IMR-90 (cell line): ENCODE results near the gene LDAH. TPM values are rescaled to one million over a fixed set of nuclear protein-coding genes. Genes with fewer than 3 reads are reported as not detected.

Source experiments
- ATAC-seq: fragments of 200-7000 bp; cut with Tn5 transposase; 2 replicates; pipeline ENCODE4 v1.9.1; 2020; ENCODE audit warnings: low read depth, mild to moderate bottlenecking, moderate library complexity
- BruUV-seq: library from RNA; stranded (reverse); fragments of 400-500 nt; replicated peaks from 2 replicates; lab custom pipeline; 2021; lab: Mats Ljungman, UMichigan
- CTCF ChIA-PET: fragments of 300-600 bp; formaldehyde crosslinking; extraction: SDS; loops from one replicate; lab custom pipeline; 2021; ENCODE audit warnings: antibody characterized with exemption; lab: Yijun Ruan, JAX
- POLR2A ChIA-PET: fragments of 300-600 bp; sonication (Branson Sonifier 250); formaldehyde crosslinking; loops from one replicate; lab custom pipeline; 2022; ENCODE audit warnings: antibody characterized with exemption; ENCODE audit not compliant: unreplicated experiment; lab: Charles Lee
- DNase-seq: peaks from one replicate; pipeline ENCODE4 v3.0.0; 2013
- H2AFZ ChIP-seq: replicated peaks from 2 replicates; pipeline ENCODE3; 2013; ENCODE audit warnings: low read length, mild to moderate bottlenecking; ENCODE audit not compliant: poor library complexity
- H2AK5ac ChIP-seq: 2 replicates; pipeline ENCODE4 v1.6.1; 2013; ENCODE audit warnings: low read depth, low read length, inconsistent platforms
- H2AK9ac ChIP-seq: replicated peaks from 2 replicates; pipeline ENCODE3; 2013; ENCODE audit warnings: mild to moderate bottlenecking, low read depth, low read length, moderate library complexity; ENCODE audit not compliant: poor library complexity
- H2BK120ac ChIP-seq: 2 replicates; pipeline ENCODE4 v1.6.1; 2013; ENCODE audit warnings: low read depth, low read length, inconsistent platforms
- H2BK15ac ChIP-seq: 3 replicates; pipeline ENCODE4 v1.6.1; 2013; ENCODE audit warnings: low read depth, low read length, inconsistent platforms
- H2BK20ac ChIP-seq: 2 replicates; pipeline ENCODE4 v1.6.1; 2013; ENCODE audit warnings: low read depth, mild to moderate bottlenecking, inconsistent platforms, low read length, moderate library complexity
- H2BK5ac ChIP-seq: 2 replicates; pipeline ENCODE4 v1.6.1; 2013; ENCODE audit warnings: mild to moderate bottlenecking, low read depth, low read length, inconsistent platforms; ENCODE audit not compliant: poor library complexity, severe bottlenecking
- H3K14ac ChIP-seq: replicated peaks from 2 replicates; pipeline ENCODE4 v1.6.1; 2013; ENCODE audit warnings: low read depth, low read length, inconsistent platforms
- H3K18ac ChIP-seq: 2 replicates; pipeline ENCODE4 v1.6.1; 2013; ENCODE audit warnings: low read depth, low read length, control low read depth
- H3K23ac ChIP-seq: 2 replicates; pipeline ENCODE4 v1.6.1; 2013; ENCODE audit warnings: low read depth, low read length, inconsistent platforms
- H3K27ac ChIP-seq: 2 replicates; pipeline ENCODE4 v1.5.1; 2013; ENCODE audit warnings: mild to moderate bottlenecking, control low read depth, low read length; ENCODE audit not compliant: insufficient read depth
- H3K27me3 ChIP-seq: 2 replicates; pipeline ENCODE4 v1.6.1; 2013; ENCODE audit warnings: low read length; ENCODE audit not compliant: control insufficient read depth, insufficient read depth
- H3K36me3 ChIP-seq: 2 replicates; pipeline ENCODE4 v1.6.1; 2013; ENCODE audit warnings: low read length, mixed read lengths; ENCODE audit not compliant: control insufficient read depth, insufficient read depth
- H3K4ac ChIP-seq: 2 replicates; pipeline ENCODE4 v1.6.1; 2013; ENCODE audit warnings: low read depth, low read length, inconsistent platforms
- H3K4me1 ChIP-seq: 2 replicates; pipeline ENCODE4 v1.6.1; 2013; ENCODE audit warnings: low read length, mixed read lengths; ENCODE audit not compliant: control insufficient read depth, insufficient read depth
- H3K4me2 ChIP-seq: 2 replicates; pipeline ENCODE4 v1.6.1; 2013; ENCODE audit warnings: low read depth, mild to moderate bottlenecking, control low read depth, low read length, moderate library complexity
- H3K4me3 ChIP-seq: 2 replicates; pipeline ENCODE4 v1.5.1; 2013; ENCODE audit warnings: low read depth, mild to moderate bottlenecking, control low read depth, low read length, moderate library complexity; ENCODE audit not compliant: insufficient read depth
- H3K56ac ChIP-seq: 2 replicates; pipeline ENCODE4 v1.6.1; 2013; ENCODE audit warnings: low read length, inconsistent platforms; ENCODE audit not compliant: insufficient read depth; ENCODE audit errors: extremely low read depth
- H3K79me1 ChIP-seq, 2 experiments: 2 replicates each; pipeline ENCODE4 v1.6.1; 2013; ENCODE audit warnings: low read length in 2 of 2, inconsistent platforms in 1 of 2, low read depth in 1 of 2
- H3K9ac ChIP-seq: 2 replicates; pipeline ENCODE4 v1.6.1; 2013; ENCODE audit warnings: low read depth, low read length, control low read depth
- H3K9me1 ChIP-seq: 2 replicates; pipeline ENCODE4 v1.6.1; 2013; ENCODE audit warnings: low read length, inconsistent platforms; ENCODE audit not compliant: insufficient read depth
- H3K9me3 ChIP-seq: 2 replicates; pipeline ENCODE4 v1.6.1; 2013; ENCODE audit warnings: low read length; ENCODE audit not compliant: control insufficient read depth, insufficient read depth
- H4K20me1 ChIP-seq: 2 replicates; pipeline ENCODE4 v1.6.1; 2013; ENCODE audit warnings: low read length, inconsistent platforms; ENCODE audit not compliant: insufficient read depth
- H4K5ac ChIP-seq: 2 replicates; pipeline ENCODE4 v1.6.1; 2013; ENCODE audit warnings: mild to moderate bottlenecking, low read depth, low read length, control low read depth
- H4K8ac ChIP-seq, 2 experiments: 2 replicates each; pipeline ENCODE4 v1.6.1; 2013; ENCODE audit warnings: low read depth in 2 of 2, low read length in 2 of 2, control low read depth in 1 of 2, inconsistent platforms in 1 of 2
- H4K91ac ChIP-seq: 2 replicates; pipeline ENCODE4 v1.6.1; 2013; ENCODE audit warnings: low read depth, low read length, inconsistent platforms; ENCODE audit not compliant: insufficient read depth
- BHLHE40 ChIP-seq: fragments of 150-350 bp; IDR thresholded peaks from 2 replicates; pipeline ENCODE4 v1.6.1; 2016; ENCODE audit warnings: mild to moderate bottlenecking, low read depth, low read length
- CEBPB ChIP-seq: IDR thresholded peaks from 2 replicates; pipeline ENCODE4 v1.6.1; 2012; ENCODE audit warnings: low read depth, low read length, improper control_type of control experiment
- CHD1 ChIP-seq: IDR thresholded peaks from 2 replicates; pipeline ENCODE4 v1.6.1; 2012; ENCODE audit warnings: low read depth, low read length, improper control_type of control experiment
- CTCF ChIP-seq: conservative IDR thresholded peaks from 2 replicates; pipeline ENCODE4 v1.5.1; 2012; ENCODE audit warnings: mild to moderate bottlenecking, low read depth, low read length, improper control_type of control experiment
- ELK1 ChIP-seq: fragments of 150-350 bp; IDR thresholded peaks from 2 replicates; pipeline ENCODE4 v1.6.1; 2016; ENCODE audit warnings: low read depth, mild to moderate bottlenecking, low read length, moderate library complexity, borderline replicate concordance
- FOS ChIP-seq: fragments of 150-350 bp; IDR thresholded peaks from 2 replicates; pipeline ENCODE4 v1.6.1; 2016; ENCODE audit warnings: low read depth, low read length
- MAFK ChIP-seq: IDR thresholded peaks from 2 replicates; pipeline ENCODE4 v1.6.1; 2012; ENCODE audit warnings: low read depth, low read length, improper control_type of control experiment
- MAZ ChIP-seq: IDR thresholded peaks from 2 replicates; pipeline ENCODE4 v1.6.1; 2012; ENCODE audit warnings: low read depth, mild to moderate bottlenecking, low read length, improper control_type of control experiment, moderate library complexity, borderline replicate concordance
- MXI1 ChIP-seq: IDR thresholded peaks from 2 replicates; pipeline ENCODE4 v1.6.1; 2012; ENCODE audit warnings: low read depth, mild to moderate bottlenecking, low read length, moderate library complexity, borderline replicate concordance
- NFE2L2 ChIP-seq: fragments of 150-350 bp; IDR thresholded peaks from 2 replicates; pipeline ENCODE4 v1.6.1; 2016; ENCODE audit warnings: low read depth, mild to moderate bottlenecking, low read length
- POLR2A ChIP-seq: IDR thresholded peaks from 2 replicates; pipeline ENCODE4 v1.6.1; 2012; ENCODE audit warnings: mild to moderate bottlenecking, low read depth, low read length
- RAD21 ChIP-seq: IDR thresholded peaks from 2 replicates; pipeline ENCODE4 v1.6.1; 2012; ENCODE audit warnings: low read length, improper control_type of control experiment
- RCOR1 ChIP-seq: IDR thresholded peaks from 2 replicates; pipeline ENCODE4 v1.6.1; 2012; ENCODE audit warnings: mild to moderate bottlenecking, low read length, improper control_type of control experiment; ENCODE audit not compliant: insufficient replicate concordance
- RFX5 ChIP-seq: IDR thresholded peaks from 2 replicates; pipeline ENCODE4 v1.8.0; 2012; ENCODE audit warnings: low read depth, mild to moderate bottlenecking, low read length, moderate library complexity
- SMC3 ChIP-seq: fragments of 150-350 bp; IDR thresholded peaks from 2 replicates; pipeline ENCODE4 v1.6.1; 2016; ENCODE audit warnings: low read depth, mild to moderate bottlenecking, antibody characterized with exemption, low read length, moderate library complexity
- USF2 ChIP-seq: fragments of 150-350 bp; IDR thresholded peaks from 2 replicates; pipeline ENCODE4 v1.6.1; 2017; ENCODE audit warnings: mild to moderate bottlenecking, antibody characterized with exemption, low read length, low read depth
- WGBS, 2 experiments: methylation state at CpG; one replicate each; pipeline versions ENCODE4 v1.1.5 to v1.1.7; 2013; ENCODE audit warnings: missing lambda C conversion rate in 2 of 2; ENCODE audit not compliant: insufficient read length in 1 of 2; ENCODE audit errors: extremely low coverage in 2 of 2; 5-methylcytosine and 5-hydroxymethylcytosine counted together
- dilution Hi-C: fragments of 300-500 bp; cut with HindIII; formaldehyde crosslinking; loops from one replicate; pipeline ENCODE4 v1.14.3; 2018; ENCODE audit warnings: low sequenced_read_pairs; ENCODE audit not compliant: unreplicated experiment
- in situ Hi-C: fragments of 300-500 bp; cut with MboI; formaldehyde crosslinking; loops from 3 replicates; pipeline ENCODE4 v1.14.3; 2019; ENCODE audit warnings: low sequenced_read_pairs, inconsistent platforms, mixed read lengths
- intact Hi-C: fragments of 100-400 bp; cut with micrococcal nuclease; formaldehyde crosslinking; loops from 2 replicates; pipeline ENCODE4 v1.10.0; 2022
- polyA plus RNA-seq, 3 experiments: library from polyadenylated mRNA; depleted of rRNA; stranded (reverse); fragments of >200 nt; gene quantifications; 2 replicates each; pipeline ENCODE4 v1.2.3, GENCODE V29; 2012; ENCODE audit warnings: low replicate concordance in 1 of 3
- total RNA-seq: library from RNA; depleted of rRNA; stranded (reverse); fragments of >200 nt; gene quantifications from 2 replicates; pipeline ENCODE4 v1.2.3, GENCODE V29; 2012

The LDAH gene
- total and polyA plus RNA-seq, 2 of the 4 experiments (the other 2 are of a cell fraction) = 12.1 to 31.7 TPM

GRCh38 chr2:20844246-20844645 lies 21.3 kb upstream of the LDAH start:
- WGBS, 2 experiments = no CpG with 5 or more reads among the region's 2 CpGs
- Histone ChIP-seq H3K27ac (no peak overlapping the region), H3K14ac (no peak overlapping the region), H3K36me3 (no peaks in the 10 kb centered on the region), H2AK9ac (no peak overlapping the region), H2BK5ac (no peak overlapping the region), H2AFZ (no peak overlapping the region), H3K23ac (no peak overlapping the region), H3K4me2 (no peak overlapping the region), H3K56ac (no peak overlapping the region), H4K5ac (no peak overlapping the region), H2BK15ac (no peak overlapping the region), H2AK5ac (no peak overlapping the region), H3K9me1 (no peaks in the 10 kb centered on the region), H4K20me1 (no peaks in the 10 kb centered on the region), H4K91ac (no peak overlapping the region), H3K79me1 (no peaks in the 10 kb centered on the region), H3K9ac (no peak overlapping the region), H2BK120ac (no peak overlapping the region), H3K4me3 (no peak overlapping the region), H3K9me3 (no peaks in the 10 kb centered on the region), H2BK20ac (no peak overlapping the region), H4K8ac (no peak overlapping the region), H3K27me3 (no peaks in the 10 kb centered on the region), H3K4me1 (no peaks in the 10 kb centered on the region), H3K4ac (no peak overlapping the region), H3K18ac (no peak overlapping the region)
- in situ Hi-C loops (no loop called here), intact Hi-C loops (no loop called here), dilution Hi-C loops (no loop called here)
- ChIA-PET CTCF (no interaction called here), POLR2A (no interaction called here)
- no peak for ATAC-seq
- BruUV-seq = no TSS peak
- no peak for DNase-seq
- TF ChIP-seq CTCF (no peak), MAZ (no peak), SMC3 (no peak), RAD21 (no peak), RCOR1 (no peak), MAFK (no peak), ELK1 (no peak), FOS (no peak), POLR2A (no peak), BHLHE40 (no peak), MXI1 (no peak), CHD1 (no peak), NFE2L2 (no peak), RFX5 (no peak), CEBPB (no peak), USF2 (no peak)
